GM12878 (cell line): ENCODE data around the gene PTPRH. TPM values are rescaled to one million over a fixed set of nuclear protein-coding genes. Genes with fewer than 3 reads are reported as not detected.
A peak's percentile ranks its signal among the peaks of the same experiment; 100 is the strongest.
"Not testable (repeated sequence)": the region's sequence is repeated elsewhere in the genome, so short reads cannot be mapped to it uniquely, and the experiment has no call there.

Source experiments
- ATAC-seq: fragments of 200-7000 bp; cut with Tn5 transposase; 3 replicates; pipeline ENCODE4 v1.9.1; 2020; ENCODE audit warnings: mild to moderate bottlenecking, moderate library complexity
- BruUV-seq: library from RNA; stranded (reverse); fragments of 400-500 nt; replicated peaks from 2 replicates; lab custom pipeline; 2021; lab: Mats Ljungman, UMichigan
- CTCF ChIA-PET: fragments of 300-600 bp; sonication (Branson Sonifier 250); formaldehyde crosslinking; extraction: SDS; loops from one replicate; lab custom pipeline; 2021; ENCODE audit warnings: inconsistent platforms; lab: Yijun Ruan, JAX
- POLR2A ChIA-PET: fragments of 350-600 bp; formaldehyde crosslinking; extraction: SDS; loops from one replicate; lab custom pipeline; 2021; ENCODE audit warnings: inconsistent platforms; lab: Charles Lee
- RAD21 ChIA-PET: fragments of 300-600 bp; sonication (Branson Sonifier 250); formaldehyde crosslinking; loops from one replicate; lab custom pipeline; 2023; ENCODE audit warnings: antibody characterized with exemption; ENCODE audit not compliant: unreplicated experiment; lab: Charles Lee
- SMC1A ChIA-PET: fragments of 300-600 bp; sonication (Branson Sonifier 250); formaldehyde crosslinking; loops from one replicate; lab custom pipeline; 2023; ENCODE audit not compliant: unreplicated experiment, uncharacterized antibody; lab: Charles Lee
- DNase-seq: peaks from one replicate; pipeline ENCODE4 v3.0.0-alpha.2; 2011; ENCODE audit warnings: low read depth, low spot score
- FAIRE-seq: peaks from 3 replicates; lab custom pipeline; 2011; peaks lifted over from hg19 to GRCh38; lab: Jason Lieb, UNC
- H2AFZ ChIP-seq: 2 replicates; pipeline ENCODE4 v1.6.0; 2011; ENCODE audit warnings: low read depth, low read length, control low read depth; ENCODE audit not compliant: control insufficient read depth
- H3K27ac ChIP-seq: 2 replicates; pipeline ENCODE4 v1.5.1; 2011; ENCODE audit warnings: control low read depth; ENCODE audit not compliant: control insufficient read depth, insufficient read depth
- H3K27me3 ChIP-seq, 2 experiments: replicated peaks in 1 of 2; 2 replicates each; pipeline versions ENCODE4 v1.6.0 to v1.6.1; 2011; ENCODE audit warnings: low read length in 1 of 2; ENCODE audit not compliant: control insufficient read depth in 2 of 2, insufficient read depth in 2 of 2
- H3K36me3 ChIP-seq, 2 experiments: 2 replicates each; pipeline ENCODE4 v1.5.1; 2011; ENCODE audit warnings: low read length in 1 of 2; ENCODE audit not compliant: control insufficient read depth in 2 of 2, insufficient read depth in 2 of 2
- H3K4me1 ChIP-seq: 2 replicates; pipeline ENCODE4 v1.6.1; 2011; ENCODE audit warnings: mild to moderate bottlenecking, low read length, moderate library complexity, mixed read lengths; ENCODE audit not compliant: control insufficient read depth, insufficient read depth
- H3K4me2 ChIP-seq: 2 replicates; pipeline ENCODE4 v1.6.0; 2011; ENCODE audit warnings: control low read depth; ENCODE audit not compliant: control insufficient read depth, insufficient read depth
- H3K4me3 ChIP-seq: fragments of 200-600 bp; sonication (generic); 2 replicates; pipeline ENCODE4 v1.5.1; 2016
- H3K79me2 ChIP-seq: 2 replicates; pipeline ENCODE4 v1.6.0; 2011; ENCODE audit warnings: low read length; ENCODE audit not compliant: control insufficient read depth, insufficient read depth
- H3K9ac ChIP-seq: 2 replicates; pipeline ENCODE4 v1.8.0; 2011; ENCODE audit warnings: low read length, control low read depth, mixed read lengths; ENCODE audit not compliant: control insufficient read depth, insufficient read depth
- H3K9me3 ChIP-seq: replicated peaks from 3 replicates; pipeline ENCODE4 v1.5.1; 2011; ENCODE audit warnings: mild to moderate bottlenecking, low read length; ENCODE audit not compliant: control insufficient read depth, insufficient read depth
- H4K20me1 ChIP-seq: 2 replicates; pipeline ENCODE4 v1.6.0; 2011; ENCODE audit not compliant: control insufficient read depth, insufficient read depth
- CTCF ChIP-seq, 3 experiments: IDR thresholded peaks in 2 of 3; conservative IDR thresholded peaks in 1 of 3; 2 replicates each; pipeline ENCODE4 v1.5.1; 2011; ENCODE audit warnings: low read depth in 3 of 3, low read length in 3 of 3, mild to moderate bottlenecking in 3 of 3, control low read depth in 2 of 3, moderate library complexity in 2 of 3, inconsistent platforms in 1 of 3, mixed read lengths in 1 of 3; ENCODE audit not compliant: control insufficient read depth in 2 of 3, insufficient read depth in 1 of 3; ENCODE audit errors: extremely low read depth in 1 of 3
- HDAC6 ChIP-seq: fragments of 200-600 bp; sonication (generic); IDR thresholded peaks from one replicate; pipeline ENCODE4 v1.8.0; 2017; ENCODE audit warnings: antibody characterized with exemption; ENCODE audit not compliant: unreplicated experiment
- SUPT20H ChIP-seq: IDR thresholded peaks from 2 replicates; pipeline ENCODE4 v1.6.1; 2011; ENCODE audit warnings: low read depth, mild to moderate bottlenecking, low read length, moderate library complexity, borderline replicate concordance; ENCODE audit not compliant: control insufficient read depth
- WGBS: methylation state at CpG from one replicate; pipeline ENCODE4 v1.1.6; 2016; ENCODE audit warnings: low lambda C conversion rate; ENCODE audit not compliant: insufficient replicate concordance, insufficient coverage; ENCODE audit errors: missing lambda C conversion rate; 5-methylcytosine and 5-hydroxymethylcytosine counted together
- in situ Hi-C: fragments of 300-500 bp; cut with MboI; formaldehyde crosslinking; loops from 9 replicates; pipeline ENCODE4 v1.14.3; 2018; ENCODE audit warnings: mixed read lengths
- intact Hi-C: fragments of 100-400 bp; cut with micrococcal nuclease; formaldehyde crosslinking; loops from one replicate; pipeline ENCODE4 v1.14.2; 2022; ENCODE audit not compliant: unreplicated experiment
- polyA plus RNA-seq, 11 experiments: library from polyadenylated mRNA; depleted of rRNA in 4 of 11; unstranded in 6 of 11; stranded (reverse) in 5 of 11; fragments of >200 nt; fragmentation: Nextera tagmentation in 4 of 11; fragmentation: Illumina TruSeq in 1 of 11; extraction: Ambion mirVana in 4 of 11; extraction: Trizol in 1 of 11; gene quantifications; 1 replicate in 1 of 11; 2 replicates in 10 of 11; pipeline versions ENCODE4 v1.2.1 to v1.2.3, GENCODE V29; 2011 to 2016; ENCODE audit warnings: inconsistent platforms in 2 of 11, missing spikeins in 2 of 11, low read depth in 1 of 11
- total RNA-seq, 4 experiments: library from RNA; depleted of rRNA in 3 of 4; stranded (reverse); fragments of >200 nt in 3 of 4; fragmentation: Illumina TruSeq in 1 of 4; extraction: Trizol in 1 of 4; gene quantifications; 2 replicates each; pipeline versions ENCODE4 v1.2.1 to v1.2.3, GENCODE V29; 2013 to 2021

The PTPRH gene
- total and polyA plus RNA-seq, 10 of the 15 experiments (the other 5 are each of a cell fraction or from before 2014, with no cell fraction given), result 0.08 TPM; not detected in 9

GRCh38 chr19:55202199-55202598, 7.1 kb downstream of the PTPRH start:
- H3K9ac ChIP-seq, result not testable (repeated sequence)
- TF ChIP-seq CTCF (IDR thresholded peaks at IDR 0.05 in 2 of 3, conservative IDR thresholded peaks at IDR 0.05 in 1 of 3; ENCODE audit: control insufficient read depth in 2 of 3, extremely low read depth in 1 of 3, insufficient read depth in 1 of 3, low read depth in 3 of 3, low read length in 3 of 3), result 0 out of 6 replicates have a peak, but pooled peaks of 1 of the 3 experiments have one; percentile 9
- TF ChIP-seq, all 136 proteins: peak for 1; not testable (repeated sequence) for 135
- H3K4me1 ChIP-seq, H3K79me2 ChIP-seq, intact Hi-C loops, DNase-seq, H3K4me3 ChIP-seq, H3K27ac ChIP-seq, RAD21 ChIA-PET, H2AFZ ChIP-seq, in situ Hi-C loops, FAIRE-seq, H3K9me3 ChIP-seq, CTCF ChIA-PET, ATAC-seq, H3K27me3 ChIP-seq, H3K36me3 ChIP-seq, H4K20me1 ChIP-seq, H3K4me2 ChIP-seq, SMC1A ChIA-PET, BruUV-seq: not testable (repeated sequence)
- POLR2A ChIA-PET, result interaction anchor here (0.6 kb wide), 1 partner anchor 8 kb away, joined by 4 read pairs; no protein-coding TSS in a partner anchor
- WGBS, result 37% methylated on average over 10 of the region's 10 CpGs

GRCh38 chr19:55199620-55200204, 9.6 kb downstream of the PTPRH start:
- Histone ChIP-seq H3K27ac (no peak overlapping the region), H3K4me2 (no peak overlapping the region), H2AFZ (no peak overlapping the region), H3K4me1 (no peaks in the 10 kb centered on the region), H3K4me3 (no peak overlapping the region)
- in situ Hi-C loops, result no loop called here
- BruUV-seq, result no TSS peak
- no peak for ATAC-seq
- no peak for TF ChIP-seq HDAC6
- no peak for TF ChIP-seq SUPT20H
- TF ChIP-seq, all 136 proteins: peak for 0
- no peaks in the 10 kb centered on the region for H3K9me3 ChIP-seq
- FAIRE-seq (no peak), DNase-seq (no peak)
- no peaks in the 10 kb centered on the region for H4K20me1 ChIP-seq
- WGBS, result 28% methylated on average over 5 of the region's 5 CpGs
- no peaks in the 10 kb centered on the region for H3K79me2 ChIP-seq
- H3K27me3 ChIP-seq, result no peaks in the 10 kb centered on the region; a peak in 1 of 4 replicates
- ChIA-PET RAD21 (no interaction called here), POLR2A (no interaction called here), SMC1A (no interaction called here), CTCF (no interaction called here)
- no peak overlapping the region for H3K9ac ChIP-seq
- no peaks in the 10 kb centered on the region for H3K36me3 ChIP-seq
- intact Hi-C loops, result no loop called here
